Stimulated activated CD4-positive, alpha-beta T cell treated with anti-CD3 and anti-CD28 coated beads, Interleukin-2, amount 100 ng/mL, for 24 hours (primary cell): ENCODE data around the gene DDIAS.
A peak's percentile ranks its signal among the peaks of the same experiment; 100 is the strongest.
"Not testable (repeated sequence)": the region's sequence is repeated elsewhere in the genome, so short reads cannot be mapped to it uniquely, and the experiment has no call there.

ENCODE experiments used
- DNase-seq, 2 donors: peaks; one replicate each; pipeline ENCODE4 v3.0.0-alpha.2; 2020

The DDIAS gene, protein sequence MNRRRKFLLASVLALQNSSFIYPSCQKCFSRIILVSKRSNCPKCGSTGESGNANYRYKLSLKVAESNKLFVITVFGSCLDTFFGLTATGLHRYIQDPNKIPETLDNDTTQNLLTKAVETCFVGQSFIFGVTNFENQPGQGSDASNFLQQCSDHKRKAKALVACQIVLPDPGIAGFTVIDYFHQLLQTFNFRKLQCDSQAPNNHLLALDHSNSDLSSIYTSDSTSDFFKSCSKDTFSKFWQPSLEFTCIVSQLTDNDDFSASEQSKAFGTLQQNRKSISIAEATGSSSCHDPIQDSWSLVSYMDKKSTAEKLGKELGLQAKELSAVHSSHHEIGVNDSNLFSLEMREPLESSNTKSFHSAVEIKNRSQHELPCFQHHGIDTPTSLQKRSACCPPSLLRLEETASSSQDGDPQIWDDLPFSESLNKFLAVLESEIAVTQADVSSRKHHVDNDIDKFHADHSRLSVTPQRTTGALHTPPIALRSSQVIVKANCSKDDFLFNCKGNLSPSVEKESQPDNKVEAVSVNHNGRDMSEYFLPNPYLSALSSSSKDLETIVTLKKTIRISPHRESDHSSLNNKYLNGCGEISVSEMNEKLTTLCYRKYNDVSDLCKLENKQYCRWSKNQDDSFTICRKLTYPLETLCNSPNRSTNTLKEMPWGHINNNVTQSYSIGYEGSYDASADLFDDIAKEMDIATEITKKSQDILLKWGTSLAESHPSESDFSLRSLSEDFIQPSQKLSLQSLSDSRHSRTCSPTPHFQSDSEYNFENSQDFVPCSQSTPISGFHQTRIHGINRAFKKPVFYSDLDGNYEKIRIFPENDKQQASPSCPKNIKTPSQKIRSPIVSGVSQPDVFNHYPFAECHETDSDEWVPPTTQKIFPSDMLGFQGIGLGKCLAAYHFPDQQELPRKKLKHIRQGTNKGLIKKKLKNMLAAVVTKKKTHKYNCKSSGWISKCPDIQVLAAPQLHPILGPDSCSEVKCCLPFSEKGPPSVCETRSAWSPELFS

DNA sequence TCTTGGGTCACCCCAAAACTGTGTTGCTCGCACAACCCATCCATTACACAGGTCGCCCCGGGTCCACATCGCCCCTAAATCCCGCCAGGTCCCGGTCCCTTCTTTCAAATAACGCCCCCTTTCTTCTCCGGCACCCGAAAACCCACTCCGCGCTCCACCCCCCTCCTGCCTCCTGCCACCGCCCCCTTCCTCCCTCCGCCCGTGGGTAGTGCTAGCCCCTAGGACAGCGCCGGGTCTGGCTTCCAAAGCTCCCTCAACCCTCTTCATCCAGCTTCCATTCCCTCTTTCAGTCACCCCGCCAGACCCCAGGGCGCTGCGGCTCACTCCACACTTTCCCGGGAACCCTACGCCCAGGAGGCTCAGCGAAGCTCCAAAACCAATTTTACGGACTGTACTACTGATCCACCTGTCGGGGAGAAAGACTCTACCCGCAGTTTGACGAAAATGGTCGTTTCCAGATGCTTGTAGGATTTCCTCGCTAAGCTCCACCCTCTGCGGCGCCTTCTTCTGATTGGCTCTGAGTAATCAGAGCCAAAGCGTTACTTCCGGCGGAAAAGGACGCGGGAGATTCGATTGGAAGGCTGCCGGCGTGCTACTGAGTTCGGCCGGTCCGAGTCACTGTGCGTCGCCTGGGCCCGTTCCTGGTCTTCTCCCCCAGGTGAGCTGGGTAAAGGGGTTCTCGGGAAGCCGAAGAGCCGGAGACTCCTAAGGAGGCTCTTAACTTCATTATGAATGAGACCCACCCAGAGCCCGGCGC lies at the start of gene DDIAS:
TSS of gene DDIAS (plus strand) at position 572 of the 757 bp plus-strand sequence. CDS start 13,003 bp downstream, outside the sequence.
- peak; percentile 93 to 94 for DNase-seq

DNA sequence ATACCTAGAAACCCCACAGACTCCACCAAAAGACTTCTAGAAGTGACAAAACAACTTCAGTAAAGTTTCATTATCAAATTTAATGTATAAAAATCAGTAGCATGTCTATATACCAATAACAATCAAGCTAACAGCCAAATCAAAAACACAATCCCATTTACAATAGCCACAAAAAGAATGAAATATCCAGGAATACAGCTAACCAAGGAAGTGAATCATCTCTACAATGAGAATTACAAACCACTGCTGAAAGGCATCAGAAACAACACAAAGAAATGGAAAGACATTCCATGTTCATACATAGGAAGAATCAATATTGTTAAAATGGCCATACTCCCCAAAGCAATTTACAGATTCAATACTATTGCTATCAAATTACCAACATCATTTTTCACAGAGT lies 47.3 kb upstream of the DDIAS start:
- DNase-seq = no peak

DNA sequence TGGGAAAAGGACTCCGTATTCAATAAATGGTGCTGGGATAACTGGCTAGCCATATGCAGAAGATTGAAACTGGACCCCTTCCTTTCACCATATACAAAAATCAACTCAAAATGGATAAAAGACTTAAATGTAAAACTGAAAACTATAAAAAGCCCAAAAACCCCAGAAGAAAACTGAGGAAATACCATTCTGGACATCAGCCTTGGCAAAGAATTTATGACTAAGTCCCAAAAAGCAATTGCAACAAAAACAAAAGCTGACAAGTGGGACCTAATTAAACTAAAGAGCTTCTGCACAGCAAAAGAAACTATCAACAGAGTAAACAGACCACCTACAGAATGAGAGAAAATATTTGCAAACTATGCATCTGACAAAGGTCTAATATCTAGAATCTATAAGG lies 46.6 kb upstream of the DDIAS start:
- not testable (repeated sequence) for DNase-seq

DNA sequence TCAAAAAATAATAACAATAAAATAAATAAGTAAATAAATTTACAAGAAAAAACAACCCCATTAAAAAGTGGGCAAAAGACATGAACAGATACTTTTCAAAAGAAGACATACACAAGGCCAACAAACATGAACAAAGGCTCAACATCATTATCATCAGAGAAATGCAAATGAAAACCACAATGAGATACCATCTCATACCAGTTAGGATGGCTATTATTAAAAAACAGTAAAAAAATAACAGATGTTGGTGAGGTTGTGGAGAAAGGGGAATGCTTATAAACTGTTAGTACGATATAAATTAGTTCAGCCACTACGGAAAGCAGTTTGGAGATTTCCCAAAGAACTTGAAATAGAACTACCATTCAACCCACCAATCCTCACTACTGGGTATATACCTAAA lies 45.9 kb upstream of the DDIAS start:
- no peak for DNase-seq

DNA sequence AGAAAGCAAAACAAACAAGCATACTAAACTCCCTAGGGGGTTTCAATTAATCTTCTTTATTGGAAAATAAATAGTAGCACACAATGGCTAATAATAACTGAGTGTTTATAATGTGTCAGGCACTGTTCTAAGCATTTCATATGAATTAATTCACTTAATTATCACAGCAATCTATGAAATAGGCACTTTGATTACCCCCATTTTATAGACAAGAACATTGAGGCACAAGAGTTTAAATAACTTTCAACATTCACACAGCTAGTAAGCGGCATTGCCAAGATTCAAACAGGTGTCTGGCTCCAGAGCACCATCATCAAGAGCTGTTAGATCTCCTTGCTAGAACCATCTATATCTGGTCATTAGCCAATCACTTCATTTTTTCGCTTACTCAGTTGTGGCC lies 44.4 kb upstream of the DDIAS start:
- DNase-seq = no peak

DNA sequence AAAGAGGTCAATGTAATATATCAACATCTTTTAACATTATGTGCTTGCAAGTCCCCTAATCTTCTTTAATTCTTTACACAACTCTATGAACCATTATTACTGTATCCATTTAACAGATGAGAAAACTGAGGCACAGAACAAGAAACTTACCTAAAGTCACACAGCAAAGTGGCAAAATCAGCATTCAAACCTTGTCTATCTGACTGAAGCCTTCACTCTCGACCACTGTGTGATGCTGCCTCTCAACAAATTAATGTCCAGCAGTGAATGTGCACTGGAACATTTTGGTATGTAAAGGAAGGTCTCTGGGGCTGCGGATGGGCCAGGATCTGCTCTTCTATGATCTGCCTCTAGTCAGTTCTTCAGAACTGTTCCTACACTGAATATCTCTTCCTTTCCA lies 43.4 kb upstream of the DDIAS start:
- DNase-seq = no peak

DNA sequence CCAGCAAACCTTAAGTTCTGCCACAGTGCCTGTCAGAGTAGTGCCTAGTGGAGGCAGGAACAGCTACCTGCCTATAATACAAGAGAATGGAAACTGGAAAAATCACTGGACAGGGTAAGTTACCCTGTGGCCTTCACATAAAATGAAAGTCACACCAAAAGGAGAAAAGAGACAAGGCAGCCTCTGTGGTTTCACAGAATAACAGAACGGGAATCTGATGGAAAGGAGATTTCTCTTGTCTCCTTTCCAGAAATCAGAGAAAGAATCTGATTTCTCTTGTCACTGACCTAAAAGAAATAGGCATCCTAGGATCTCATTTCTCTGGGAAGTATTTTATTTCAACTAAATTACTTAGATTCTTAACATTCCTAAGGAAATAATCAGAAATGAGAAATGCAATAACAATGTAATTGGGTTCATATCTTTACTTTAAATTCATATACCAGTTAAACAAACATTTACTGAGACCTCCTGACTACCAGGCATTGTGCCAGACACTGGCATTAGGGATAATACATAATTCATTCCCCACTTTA lies 42.9 kb upstream of the DDIAS start:
- DNase-seq = no peak

DNA sequence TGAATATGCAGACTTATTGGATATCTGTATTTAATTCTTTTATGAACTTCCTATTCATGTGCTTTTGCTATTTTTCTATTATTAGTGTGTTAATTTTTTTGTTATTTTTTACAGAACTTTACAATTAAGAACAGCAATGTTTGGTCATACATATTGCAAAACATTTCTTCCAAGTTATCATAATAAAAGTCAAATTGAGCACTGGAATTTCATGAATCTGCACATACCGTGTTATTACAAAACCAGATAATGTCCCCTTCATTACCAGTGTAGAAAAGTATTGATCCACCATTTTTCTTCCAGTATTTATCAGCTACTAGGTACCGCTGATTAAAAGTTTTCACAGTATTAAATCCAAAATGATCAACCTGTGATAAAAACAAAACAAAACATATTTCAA lies 41.8 kb upstream of the DDIAS start:
- DNase-seq = no peak

DNA sequence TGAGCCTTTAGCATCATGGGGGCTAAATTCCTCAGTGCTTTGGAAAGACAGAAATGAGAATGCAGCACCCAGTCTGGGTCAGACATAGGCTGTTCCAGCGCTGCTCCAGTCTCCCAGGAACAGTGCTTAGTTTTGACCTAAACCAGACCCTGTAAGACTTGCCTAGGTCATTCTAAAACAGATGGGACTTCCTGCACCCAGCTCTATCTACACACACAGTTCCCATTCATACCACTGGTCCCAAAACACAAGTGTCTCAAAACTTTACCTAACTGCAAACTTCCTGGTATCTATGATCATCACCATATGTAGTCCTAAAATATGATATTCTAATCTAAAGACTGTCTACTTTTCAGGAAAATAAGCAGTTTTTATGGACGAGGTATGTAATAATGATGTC lies 39.2 kb upstream of the DDIAS start:
- DNase-seq = no peak

DNA sequence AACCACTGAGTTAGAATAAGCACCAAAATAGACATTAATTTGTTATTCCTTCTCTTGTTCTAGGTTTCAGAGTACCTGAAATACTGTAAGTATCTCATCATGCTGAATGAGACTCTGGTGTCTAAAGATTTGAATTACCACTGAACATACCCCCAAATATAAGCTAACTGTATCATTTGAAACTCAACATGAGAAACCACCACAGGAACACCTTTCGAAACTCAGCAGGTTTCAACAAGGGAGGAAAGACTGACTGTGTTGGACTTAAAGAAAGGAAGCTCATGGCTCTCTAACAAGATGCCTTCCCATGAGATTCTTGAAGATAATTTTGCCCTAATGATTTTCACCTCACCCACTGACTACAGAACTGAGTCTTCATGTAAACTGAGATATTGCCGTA lies 38.3 kb upstream of the DDIAS start:
- DNase-seq = no peak

DNA sequence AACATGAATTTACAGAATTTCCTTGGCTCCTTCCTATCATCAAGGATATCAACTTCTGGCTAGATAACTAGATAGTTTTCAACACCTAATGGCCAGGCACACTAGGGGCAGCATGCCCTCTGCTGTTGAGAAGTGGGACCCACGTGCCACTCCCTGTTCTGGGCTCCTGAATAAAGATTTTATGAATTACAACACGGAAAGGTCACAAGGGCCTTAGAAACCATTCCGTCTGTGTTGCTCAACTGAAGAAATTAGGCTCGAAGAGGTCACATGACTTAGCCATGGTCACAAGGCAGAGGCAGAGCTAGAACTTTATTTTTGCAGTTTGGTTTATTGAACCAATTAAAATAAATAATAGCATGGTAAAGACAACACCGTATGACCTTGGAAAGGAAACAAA lies 37.3 kb upstream of the DDIAS start:
- peak in 1 of 2 donors; percentile 16 for DNase-seq

DNA sequence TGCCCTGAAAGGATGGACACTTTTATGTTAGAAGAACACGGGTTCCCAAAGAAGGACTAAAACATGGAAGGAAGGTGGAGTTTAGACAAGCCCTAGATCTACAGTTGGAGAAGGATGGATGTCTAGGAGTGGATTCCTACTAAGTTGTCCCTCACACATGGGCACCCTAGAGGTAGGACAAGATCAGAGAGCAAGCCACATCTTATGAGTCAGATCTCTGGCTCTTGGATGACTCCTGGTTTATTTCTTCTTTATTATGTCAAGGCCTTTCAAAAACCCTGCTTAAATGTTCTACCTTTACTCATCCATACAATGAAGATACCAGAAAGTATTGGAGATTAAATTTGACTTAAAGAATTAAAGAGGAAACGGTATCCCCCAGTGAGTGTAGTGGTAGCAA lies 35.7 kb upstream of the DDIAS start:
- DNase-seq = no peak

DNA sequence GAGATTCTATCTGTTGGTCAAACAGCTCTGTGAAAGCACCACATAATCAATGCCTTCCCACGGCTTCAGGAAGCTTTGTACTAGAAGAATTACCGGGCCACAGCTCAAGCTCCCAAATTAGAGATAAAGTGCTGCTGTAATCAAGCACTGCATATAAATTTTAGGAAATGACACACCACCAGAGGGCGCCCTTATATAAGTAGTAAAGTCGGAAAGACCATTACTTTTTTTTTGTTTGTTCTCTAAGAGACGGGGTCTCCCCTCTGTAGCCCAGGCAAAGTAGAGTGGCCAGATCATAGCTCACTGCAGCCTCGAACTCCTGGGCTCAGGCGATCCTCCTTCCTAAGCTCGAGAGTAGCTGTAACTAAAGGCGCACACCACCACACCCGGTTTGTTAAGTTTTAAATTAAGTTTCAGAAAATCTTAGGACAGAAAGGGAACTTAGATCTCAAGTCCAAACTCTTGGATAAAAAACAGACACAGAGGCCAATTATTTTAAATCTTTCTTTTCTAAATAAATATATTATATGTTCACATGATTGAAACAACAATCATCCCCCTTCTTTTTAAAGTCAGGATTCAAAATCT lies 33.9 kb upstream of the DDIAS start:
- peak; percentile 78 to 85 for DNase-seq

DNA sequence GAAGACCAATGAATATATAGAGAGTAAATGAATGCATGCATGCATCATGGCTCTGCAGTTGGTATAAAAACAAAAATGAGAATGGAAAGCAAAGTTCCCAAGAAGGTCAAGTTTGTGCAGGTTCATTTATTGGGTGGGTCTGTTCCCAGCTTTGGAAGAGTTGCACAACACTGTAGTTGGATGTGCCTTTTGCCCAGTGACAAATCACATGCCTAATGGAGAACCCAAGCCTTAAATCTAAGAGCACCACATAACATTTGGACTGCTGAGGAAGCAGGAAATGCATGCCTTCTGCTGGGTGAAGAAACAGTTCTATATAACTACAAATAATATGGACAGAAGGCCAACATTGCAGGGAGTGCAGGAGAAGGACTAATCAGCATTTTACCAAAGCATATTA lies 31.9 kb upstream of the DDIAS start:
- no peak for DNase-seq

DNA sequence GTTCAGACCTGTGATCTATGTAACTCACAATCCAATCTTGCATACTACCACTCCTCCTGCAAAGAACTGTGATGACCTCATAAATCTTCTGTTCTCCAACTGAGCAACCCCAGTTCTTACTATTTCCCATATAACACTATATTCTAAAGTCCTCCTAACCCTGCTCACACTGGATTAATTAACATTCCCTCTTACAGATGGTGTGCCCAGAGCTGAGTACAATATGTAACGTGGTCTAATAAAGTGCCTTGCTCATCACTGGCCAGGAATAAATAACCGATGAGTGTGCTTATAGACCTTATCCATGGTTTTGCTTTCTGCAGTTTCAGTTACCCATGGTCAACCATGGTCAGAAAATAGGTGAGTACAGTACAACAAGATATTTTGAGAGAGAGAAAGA lies 29.9 kb upstream of the DDIAS start:
- DNase-seq = no peak

DNA sequence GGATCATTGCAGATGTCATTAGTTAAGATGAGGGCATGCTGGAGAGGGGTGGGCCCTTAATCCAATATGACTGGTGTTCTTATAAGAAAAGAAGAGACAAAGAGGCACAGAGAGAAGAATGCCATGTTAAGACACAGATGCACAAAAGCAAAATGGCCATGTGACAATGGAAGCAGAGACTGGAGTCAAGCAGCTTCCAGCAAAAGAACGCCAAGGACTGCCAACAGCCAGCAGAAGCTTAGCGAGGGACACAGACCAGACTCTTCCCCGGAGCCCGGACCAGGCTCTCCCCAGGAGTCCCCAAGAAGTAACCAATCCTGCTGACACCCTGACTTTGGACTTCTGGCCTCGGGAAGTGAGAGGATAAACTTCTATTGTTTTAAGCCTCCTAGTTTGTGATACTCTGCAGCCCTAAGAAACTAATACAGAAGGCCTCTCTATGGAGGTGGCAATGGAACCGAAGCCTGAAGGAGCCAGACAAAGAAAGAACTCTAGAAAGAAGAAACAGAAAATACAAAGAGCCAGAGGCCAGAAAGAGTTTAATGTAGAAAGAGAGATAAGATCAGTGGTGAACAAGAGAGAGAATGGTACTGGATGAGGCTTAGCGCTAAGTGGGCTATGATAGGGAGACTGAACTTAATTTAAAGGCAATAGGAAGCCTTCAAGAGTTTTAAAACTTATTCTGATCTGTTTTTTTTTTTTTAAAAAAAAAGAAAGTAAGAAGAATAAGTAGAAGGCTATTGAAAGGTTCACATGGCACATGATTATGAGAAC lies 29.0 kb upstream of the DDIAS start:
- no peak for DNase-seq

DNA sequence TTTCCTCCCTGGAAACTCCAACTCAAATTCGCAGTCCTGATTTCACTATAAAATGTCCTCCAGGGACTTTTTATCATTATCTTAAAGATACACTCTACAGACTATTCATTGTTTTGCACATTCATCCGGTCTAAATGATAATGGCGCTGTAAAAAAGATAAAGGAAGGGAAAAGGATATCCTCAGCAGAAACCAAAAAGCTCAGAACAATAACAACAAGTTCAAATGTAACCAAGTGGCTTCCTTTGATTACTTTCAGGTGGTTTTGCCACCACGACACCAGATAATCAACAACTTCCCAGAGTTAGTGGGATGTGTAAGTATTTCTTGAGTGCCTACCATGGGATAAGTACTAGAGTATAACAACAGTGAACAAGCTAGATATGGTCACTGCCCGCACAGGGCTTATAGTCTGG lies 27.6 kb upstream of the DDIAS start:
- no peak for DNase-seq

DNA sequence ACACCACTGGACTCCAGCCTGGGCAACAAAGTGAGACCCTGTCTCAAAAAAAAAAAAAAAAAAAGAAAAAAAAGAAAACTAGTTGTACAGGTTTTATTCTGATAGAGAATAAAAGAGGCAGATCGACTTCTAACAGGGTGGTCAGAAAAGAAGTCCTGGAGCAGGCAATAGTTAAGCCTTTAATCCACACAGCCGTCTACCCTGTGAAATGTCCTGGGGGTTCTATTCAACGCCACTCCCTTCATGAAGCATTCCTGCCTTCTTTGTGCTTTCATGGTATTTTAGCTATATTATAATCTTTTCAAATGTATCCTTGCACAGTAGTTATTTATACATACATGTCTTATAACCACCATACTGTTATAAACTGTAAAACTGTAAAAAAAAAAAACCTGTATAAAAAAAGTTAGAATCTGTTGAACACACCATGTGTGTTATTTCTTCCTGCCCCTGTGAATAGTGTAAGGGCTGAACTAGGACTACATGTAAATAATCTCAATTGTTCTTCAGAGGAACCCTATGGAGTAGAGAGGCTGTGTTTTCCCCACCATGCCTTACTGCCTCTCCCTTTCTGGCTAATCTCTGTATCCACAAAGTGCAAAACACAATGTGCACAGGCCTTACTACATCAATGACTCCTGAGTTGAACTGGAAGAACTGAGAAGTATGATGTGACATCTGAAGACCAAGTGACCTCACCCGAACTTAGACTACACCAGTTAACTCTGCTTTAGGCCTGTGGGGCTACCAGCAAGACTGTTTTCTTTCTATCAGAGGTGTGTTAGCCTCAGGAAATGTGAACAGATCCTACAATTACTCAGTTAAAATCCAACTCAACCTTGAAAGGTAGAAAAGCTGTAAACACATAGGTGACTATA lies 26.7 kb upstream of the DDIAS start:
- no peak for DNase-seq

DNA sequence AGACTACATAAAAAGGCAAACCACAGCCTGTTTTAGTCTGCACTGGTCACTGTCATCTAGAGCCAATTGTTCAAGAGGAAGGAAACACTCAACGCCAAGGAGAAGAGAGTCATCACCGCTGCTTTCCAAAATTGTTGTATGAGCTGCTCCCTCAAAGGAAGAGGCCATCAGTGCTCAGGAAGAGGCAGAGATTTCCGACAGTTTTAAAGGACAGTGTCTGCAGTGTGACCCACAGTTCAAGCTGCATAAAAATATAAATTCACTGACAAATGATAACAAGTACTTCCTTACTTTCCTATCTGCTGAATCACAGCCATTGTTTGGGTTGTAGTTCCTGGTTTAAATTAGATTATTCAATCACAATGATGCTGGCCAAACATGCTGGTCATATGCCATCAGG lies 17.7 kb upstream of the DDIAS start:
- DNase-seq = no peak
